Endometrial microvascular endothelial cells (primary cell): Measurements from ENCODE around the gene CHRM1. TPM values are rescaled to one million over a fixed set of nuclear protein-coding genes. Genes with fewer than 3 reads are reported as not detected.
"Not testable (repeated sequence)": the region's sequence is repeated elsewhere in the genome, so short reads cannot be mapped to it uniquely, and the experiment has no call there.

Source experiments
- in situ Hi-C: cut with HindIII; loops from 2 replicates; pipeline ENCODE4 v1.10.0; 2017; ENCODE audit warnings: low sequenced_read_pairs, low pct_unique_long_range_greater_than_20kb; ENCODE audit errors: inconsistent ontology term
- total RNA-seq: library from RNA; depleted of rRNA; stranded (reverse); fragments of >200 nt; gene quantifications from one replicate; pipeline ENCODE4 v1.2.3, GENCODE V29; 2015; ENCODE audit errors: inconsistent ontology term

CHRM1 gene
- total RNA-seq, 1 donor from 2014 or later: not detected

DNA sequence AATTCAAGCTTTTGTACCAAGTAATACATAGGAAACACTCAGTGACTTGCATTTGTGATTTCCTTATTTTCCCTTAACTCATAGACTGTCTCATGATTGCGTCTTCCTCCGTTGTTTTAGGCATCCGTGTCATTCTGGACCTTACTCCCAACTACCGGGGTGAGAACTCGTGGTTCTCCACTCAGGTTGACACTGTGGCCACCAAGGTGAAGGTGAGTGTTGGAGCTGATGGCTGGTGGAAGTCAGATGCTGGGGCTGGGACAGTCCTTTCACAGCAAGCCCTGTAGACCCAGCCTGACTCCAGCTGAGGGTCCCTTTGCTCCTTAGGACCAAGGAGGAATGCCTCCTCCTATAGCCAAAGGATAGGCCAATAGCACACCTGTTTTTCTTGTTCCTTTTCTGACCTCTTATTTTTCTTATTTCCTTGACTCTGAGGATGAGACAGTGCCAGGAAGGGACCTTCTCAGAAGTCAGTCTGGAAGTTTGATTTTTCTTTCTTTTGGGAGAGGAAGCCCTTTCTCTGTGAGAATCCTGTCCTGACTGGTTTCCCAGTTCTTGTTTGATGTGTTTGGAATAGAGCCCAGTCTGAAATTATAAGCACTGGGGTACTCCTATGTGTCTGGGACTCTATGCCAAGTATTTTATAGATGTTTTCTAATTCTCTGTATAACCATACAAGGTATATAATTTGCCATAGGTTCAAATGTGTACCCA, 38.2 kb downstream of the CHRM1 start:
- in situ Hi-C loops: no loop called here

DNA sequence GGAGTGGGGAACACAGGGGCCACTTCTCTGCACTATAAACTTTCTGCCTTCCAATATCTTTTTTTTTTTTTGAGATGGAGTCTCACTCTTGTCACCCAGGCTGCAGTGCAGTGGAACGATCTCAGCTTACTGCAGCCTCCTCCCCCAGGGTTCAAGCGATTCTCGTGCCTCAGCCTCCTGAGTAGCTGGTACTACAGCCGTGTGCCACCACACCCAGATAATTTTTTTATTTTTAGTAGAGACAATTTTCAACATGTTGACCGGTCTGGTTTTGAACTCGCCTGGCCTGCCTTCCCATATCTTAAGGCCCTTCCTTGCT, 38.8 kb downstream of the CHRM1 start:
- in situ Hi-C loops: no loop called here

DNA sequence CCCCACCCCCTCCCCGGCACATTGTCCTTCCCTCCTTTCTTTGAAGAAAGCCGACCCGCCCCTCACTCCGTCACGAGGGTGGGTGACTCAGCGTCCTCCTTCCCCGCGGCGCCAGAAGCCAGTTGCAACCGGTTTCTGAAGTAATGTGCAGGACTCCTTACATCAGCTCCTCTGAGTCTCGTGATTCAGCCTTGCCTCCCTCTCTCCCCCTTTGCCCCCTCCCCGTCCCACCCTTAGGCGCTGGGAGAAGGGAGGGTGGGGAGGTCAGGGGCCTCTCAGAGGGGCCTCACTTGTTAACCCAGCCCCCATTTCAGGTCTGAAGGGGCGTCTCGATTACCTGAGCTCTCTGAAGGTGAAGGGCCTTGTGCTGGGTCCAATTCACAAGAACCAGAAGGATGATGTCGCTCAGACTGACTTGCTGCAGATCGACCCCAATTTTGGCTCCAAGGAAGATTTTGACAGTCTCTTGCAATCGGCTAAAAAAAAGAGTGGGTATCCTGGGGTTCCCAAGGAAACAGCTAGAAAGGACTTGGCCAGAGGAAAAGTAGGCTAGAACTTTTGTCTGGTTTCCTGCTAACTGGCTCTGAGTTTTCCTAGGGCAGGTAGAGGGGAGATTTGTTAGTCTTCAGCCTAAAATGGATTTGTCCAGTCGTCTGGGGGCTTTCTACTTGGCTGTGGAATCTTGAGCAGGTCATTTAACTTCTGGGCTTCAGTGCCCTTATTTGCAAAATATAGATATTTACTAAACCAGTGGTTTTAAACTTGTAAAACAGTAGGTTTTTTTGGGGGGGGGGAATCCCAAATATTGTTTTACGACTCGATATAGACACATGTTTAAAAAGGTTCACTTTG, 39.4 kb downstream of the CHRM1 start:
- in situ Hi-C loops: no loop called here

DNA sequence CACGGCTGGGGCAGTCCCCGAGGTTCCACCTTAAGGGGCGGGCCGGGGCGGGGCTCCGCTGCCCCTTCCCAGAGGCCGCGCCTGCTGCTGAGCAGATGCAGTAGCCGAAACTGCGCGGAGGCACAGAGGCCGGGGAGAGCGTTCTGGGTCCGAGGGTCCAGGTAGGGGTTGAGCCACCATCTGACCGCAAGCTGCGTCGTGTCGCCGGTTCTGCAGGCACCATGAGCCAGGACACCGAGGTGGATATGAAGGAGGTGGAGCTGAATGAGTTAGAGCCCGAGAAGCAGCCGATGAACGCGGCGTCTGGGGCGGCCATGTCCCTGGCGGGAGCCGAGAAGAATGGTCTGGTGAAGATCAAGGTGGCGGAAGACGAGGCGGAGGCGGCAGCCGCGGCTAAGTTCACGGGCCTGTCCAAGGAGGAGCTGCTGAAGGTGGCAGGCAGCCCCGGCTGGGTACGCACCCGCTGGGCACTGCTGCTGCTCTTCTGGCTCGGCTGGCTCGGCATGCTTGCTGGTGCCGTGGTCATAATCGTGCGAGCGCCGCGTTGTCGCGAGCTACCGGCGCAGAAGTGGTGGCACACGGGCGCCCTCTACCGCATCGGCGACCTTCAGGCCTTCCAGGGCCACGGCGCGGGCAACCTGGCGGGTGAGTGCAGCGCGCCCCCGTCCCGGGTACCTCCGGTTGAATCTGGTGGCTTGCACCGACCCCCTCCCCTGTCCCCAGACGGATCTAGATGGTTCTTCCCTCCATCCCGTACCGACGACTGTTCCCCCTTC, 40.2 kb downstream of the CHRM1 start, which contains the start of gene SLC3A2:
Gene SLC3A2 (plus strand): TSS at position 94 of the 776 bp plus-strand sequence. CDS start 128 bp downstream, at position 222.
- in situ Hi-C loops: no loop called here

DNA sequence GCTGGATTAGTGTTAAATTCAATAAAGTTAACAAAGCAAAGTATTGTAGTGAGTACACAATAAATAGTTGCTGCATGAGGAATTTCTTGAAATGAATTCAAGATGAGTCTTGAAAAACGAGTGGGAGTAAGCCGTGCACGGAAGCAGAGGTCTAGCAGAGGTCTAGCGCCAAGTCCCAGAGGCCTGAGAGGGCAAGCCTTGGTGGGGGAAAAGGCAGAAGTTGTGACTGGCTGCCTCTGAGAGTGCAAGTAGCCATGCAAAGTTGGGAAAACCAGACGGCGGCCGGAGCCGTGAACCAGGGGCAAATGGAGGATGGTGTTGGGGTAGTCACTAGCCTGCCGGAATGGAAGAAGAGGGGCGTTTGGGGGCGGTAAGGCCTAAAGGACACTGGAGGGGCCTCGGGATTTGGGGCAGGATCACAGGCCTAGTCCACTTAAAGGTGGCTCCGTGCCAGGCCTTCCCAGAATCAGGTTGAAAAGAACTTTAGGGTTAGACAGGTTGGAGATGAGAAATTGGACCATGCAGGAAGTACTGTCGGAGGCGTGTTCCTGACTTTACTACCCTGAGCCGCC, 40.8 kb downstream of the CHRM1 start:
- in situ Hi-C loops: no loop called here

DNA sequence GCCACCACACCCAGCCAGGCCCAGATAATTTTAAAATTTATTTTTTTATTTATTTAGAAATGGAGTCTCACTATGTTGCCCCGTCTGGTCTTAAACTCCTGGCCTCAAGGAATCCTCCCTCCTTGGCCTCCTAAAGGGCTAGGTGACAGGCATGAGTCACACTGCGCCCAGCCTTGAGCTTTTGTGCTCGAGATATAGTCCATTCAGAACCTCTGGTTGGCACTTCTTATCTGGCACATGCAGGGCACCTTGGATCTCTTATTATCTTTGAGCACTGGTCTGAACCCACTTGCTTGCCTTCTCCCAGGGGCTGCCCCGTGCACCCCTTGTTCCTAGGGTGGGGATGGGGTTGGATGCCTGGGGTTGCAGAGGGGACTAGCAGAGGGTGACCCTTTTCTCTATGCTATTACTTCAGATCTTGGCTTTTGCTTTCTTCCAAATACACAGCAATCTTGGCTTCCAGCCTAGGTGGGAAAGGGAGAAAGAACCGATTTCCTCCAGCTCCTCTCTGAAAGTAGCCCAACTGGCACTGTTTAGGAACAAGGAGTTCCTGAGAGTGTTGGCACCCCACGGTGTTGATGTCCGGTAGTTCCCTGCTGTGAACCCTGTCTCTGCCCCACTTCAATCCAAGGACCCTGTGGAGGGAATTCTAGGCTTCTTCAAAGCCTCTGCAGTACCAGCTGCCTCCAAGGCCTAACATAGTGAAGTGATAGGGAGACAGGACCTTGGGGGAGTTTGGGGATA, 41.8 kb downstream of the CHRM1 start:
- in situ Hi-C loops: no loop called here

DNA sequence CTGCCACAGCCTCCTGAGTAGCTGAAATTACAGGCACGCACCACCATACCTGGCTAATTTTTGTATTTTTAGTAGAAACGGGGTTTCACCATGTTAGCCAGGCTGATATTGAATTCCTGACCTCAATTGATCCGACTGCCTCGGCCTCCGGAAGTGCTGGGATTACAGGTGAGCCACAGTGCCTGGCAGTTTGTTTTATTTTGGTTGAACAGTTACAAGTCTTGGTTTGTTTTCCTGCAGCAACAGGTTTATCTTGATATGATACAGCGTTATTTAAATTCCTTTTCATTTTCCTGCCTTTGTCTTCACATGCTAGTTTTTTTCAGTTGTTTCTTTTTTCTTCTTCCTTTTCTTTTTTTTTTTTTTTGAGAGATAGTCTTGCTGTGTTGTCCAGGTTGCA, 44.5 kb downstream of the CHRM1 start:
- in situ Hi-C loops: no loop called here

DNA sequence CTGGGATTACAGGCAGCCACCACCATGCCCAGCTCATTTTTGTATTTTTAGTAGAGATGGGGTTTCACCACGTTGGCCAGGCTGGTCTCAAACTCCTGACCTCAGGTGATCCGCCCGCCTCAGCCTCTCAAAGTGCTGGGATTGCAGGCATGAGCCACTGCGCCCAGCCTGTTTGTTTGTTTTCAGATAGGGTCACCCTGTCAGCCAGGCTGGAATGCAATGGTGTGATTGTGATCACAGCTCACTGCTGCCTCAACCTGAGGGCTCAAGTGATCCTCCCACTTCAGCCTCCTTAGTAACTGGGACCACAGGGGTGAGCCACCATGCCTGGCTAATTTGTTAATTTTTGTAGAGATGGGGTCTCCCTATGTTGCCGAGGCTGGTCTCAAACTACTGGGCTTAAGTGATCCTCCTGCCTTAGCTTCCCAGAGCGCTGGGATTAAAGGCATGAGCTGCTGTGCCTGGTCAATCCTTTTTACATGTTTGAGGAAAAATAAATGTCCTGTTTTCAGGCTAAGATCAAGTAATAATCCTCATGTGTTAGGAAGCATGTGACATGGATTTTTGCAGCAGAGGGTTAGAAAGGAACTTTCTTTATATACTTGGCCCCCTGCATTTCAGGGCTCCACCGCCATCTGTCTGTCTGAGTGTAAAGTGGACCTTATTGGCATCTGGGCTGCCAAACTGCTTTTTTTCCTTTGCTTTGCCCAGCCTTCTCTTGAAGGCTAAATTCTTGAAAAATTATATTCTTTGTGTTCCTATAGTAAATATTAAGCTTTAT, 45.3 kb downstream of the CHRM1 start:
- in situ Hi-C loops: no loop called here

DNA sequence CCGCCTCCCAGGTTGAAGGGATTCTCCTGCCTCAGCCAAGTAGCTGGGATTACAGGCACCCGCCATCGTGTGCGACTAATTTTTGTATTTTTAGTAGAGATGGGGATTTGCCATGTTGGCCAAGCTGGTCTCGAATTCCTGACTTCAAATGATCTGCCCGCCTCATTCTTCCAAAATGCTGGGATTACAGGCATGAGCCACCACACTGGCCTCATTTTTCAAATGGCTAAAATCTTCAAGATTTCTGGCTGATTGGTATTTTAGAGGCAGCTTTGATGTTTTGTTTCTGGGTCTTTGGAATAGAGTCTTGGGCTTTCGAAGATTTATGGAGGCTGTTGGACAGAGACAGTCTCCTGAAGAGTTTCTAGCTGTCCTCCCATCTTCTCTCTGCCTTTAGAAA, 46.3 kb downstream of the CHRM1 start:
- in situ Hi-C loops: no loop called here

DNA sequence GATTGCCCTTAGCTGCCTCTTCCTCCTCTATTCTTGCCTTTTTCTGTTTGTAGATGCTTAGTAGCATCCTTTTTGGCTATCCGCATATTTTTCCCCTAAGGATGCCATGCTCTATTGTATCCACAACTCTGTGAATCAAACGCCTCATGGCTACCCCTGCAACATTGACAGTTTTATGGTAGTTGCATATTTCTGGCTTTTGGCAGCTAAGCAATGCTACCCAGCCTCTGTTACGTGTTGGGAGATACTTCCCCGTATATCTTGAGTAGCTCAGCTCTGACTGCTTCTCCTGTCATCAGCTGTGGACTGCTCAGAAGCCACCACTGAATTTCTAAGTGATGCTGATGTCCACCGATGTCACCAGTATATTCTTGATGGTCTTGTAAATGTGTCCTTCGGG, 55.5 kb downstream of the CHRM1 start:
- in situ Hi-C loops: no loop called here

DNA sequence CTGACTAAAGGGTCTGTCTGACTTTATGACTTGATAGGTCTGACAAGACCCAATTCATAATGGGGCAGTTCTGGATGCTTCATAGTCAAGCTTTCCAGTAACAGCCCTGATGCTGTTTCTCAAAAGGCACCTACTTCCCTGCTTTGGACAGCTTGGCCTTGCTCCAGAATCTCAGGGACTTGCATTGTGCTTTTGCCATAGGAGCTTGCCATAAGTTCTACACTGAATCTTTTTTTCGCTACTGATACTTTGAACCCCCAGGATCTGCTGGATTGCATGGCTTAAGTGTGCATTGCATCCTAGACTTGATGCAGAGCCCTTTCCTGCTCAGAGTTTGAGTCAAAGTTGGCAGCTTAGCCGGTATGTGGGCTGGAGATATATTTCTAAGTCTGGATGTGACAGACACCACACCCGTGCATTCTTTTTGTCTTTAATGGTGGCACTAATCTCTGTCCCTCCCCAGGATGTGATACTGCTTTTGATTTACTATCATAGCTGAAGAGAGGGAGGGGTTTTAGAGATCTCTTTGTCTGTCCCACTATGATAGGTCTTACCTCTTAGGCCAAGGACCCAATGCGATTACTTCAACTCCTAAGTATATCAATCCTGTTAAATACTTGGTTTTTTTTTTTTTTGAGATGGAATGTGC, 57.4 kb downstream of the CHRM1 start:
- in situ Hi-C loops: no loop called here

DNA sequence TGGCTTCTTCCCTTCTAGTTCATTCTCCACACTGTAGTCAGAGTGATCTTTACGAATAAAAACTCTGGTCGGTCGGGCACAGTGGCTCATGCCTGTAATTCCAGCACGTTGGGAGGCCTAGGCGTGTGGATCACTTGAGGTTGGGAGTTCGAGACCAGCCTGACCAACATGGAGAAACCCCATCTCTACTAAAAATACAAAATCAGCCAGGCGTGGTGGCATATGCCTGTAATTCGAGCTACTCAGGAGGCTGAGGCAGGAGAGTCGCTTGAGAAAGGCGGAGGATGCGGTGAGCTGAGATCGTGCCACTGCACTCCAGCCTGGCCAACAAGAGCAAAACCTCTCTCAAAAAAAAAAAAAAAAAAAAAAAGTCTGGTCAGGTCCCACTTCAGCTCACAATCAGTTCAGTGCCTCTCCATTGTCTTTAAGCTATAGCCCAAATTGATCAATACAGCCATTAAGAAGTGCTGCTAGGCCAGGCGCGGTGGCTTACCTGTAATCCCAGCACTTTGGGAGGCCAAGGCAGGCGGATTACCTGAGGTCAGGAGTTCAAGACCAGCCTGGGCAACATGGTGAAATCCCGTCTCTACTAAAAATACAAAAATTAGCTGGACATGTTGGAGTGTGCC, 59.5 kb downstream of the CHRM1 start:
- in situ Hi-C loops: not testable (repeated sequence)

DNA sequence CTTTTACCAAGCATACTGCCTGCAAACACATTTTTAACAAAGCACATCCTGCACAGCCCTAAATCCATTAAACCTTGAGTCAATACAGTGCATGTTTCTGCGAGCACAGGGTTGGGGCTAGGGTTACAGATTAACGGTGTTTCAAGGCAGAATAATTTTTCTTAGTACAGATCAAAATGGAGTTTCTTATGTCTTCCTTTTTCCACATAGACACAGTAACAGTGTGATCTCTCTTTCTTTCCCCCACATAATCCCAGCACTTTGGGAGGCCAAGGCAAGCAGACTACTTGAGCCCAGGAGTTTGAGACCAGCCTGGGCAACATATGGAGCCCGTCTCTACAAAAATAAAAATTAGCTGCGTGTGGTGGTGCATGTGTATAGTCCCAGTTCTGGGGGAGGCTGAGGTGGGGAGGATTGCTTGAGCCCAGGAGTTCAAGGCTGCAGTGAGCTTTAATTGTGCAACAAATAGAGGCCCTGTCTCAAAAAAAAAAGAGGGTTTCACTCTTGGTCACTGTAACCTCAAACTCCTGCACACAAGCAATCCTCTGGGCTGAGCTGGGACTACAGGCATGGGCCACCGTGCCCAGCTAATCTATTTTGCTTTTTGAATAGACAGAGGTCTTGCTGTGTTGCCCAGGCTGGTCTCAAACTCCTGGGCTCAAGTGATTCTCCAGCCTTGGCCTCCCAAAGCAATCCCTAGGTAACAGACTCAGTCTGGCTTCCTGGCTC, 60.2 kb downstream of the CHRM1 start:
- in situ Hi-C loops: no loop called here

DNA sequence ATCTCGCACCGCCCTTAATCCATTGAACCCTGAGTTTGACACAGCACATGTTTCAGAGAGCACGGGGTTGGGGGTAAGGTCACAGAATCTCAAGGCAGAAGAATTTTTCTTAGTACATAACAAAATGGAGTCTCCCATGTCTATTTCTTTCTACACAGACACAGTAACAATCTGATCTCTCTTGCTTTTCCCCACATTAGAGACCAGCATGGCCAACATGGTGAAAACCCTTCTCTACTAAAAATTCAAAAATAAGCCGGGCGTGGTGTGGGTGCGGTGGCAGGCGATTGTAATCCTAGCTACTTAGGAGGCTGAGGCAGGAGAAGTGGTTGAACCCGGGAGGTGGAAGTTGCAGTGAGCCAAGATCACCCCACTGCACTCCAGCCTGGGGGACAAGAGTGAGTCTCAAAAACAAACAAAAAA, 61.9 kb downstream of the CHRM1 start:
- in situ Hi-C loops: not testable (repeated sequence)
